Hematopoietic multipotent progenitor cell (in vitro differentiated cells): Measurements from ENCODE around the gene SUFU. TPM values are rescaled to one million over a fixed set of nuclear protein-coding genes. Genes with fewer than 3 reads are reported as not detected.

Experiments used
- DNase-seq, 3 donors: peaks; one replicate each; pipeline ENCODE4 v3.0.0-alpha.2; 2011 to 2015; ENCODE audit warnings: low read depth in 2 of 3, low spot score in 2 of 3
- small RNA-seq: library from RNA; depleted of rRNA; stranded (forward); fragments of <200 nt; gene quantifications from one replicate; pipeline ENCODE3, GENCODE V24; 2012
- total RNA-seq: library from RNA; depleted of rRNA; stranded (reverse); fragments of >200 nt; gene quantifications from one replicate; pipeline ENCODE4 v1.2.3, GENCODE V29; 2012

Gene SUFU
- total RNA-seq, 1 donor = 6.7 TPM

- no peak for DNase-seq
These were observed 178.6 kb downstream of the SUFU start for GRCh38 chr10:102682416-102682815.

GRCh38 chr10:102682981-102683380, 179.2 kb downstream of the SUFU start:
- DNase-seq = no peak

Small RNA genes within 50 kb of the gene (small RNA-seq; reads per million reads assigned to genes)
- gene RNU6-43P = not detected

Other genes starting within 250 kb of the SUFU start
- gene NFKB2, start 108.3 kb upstream of the SUFU start, total RNA-seq = 50.4 TPM
- gene PSD, start 85.2 kb upstream of the SUFU start, total RNA-seq = 4.6 TPM
- gene FBXL15, start 83.1 kb upstream of the SUFU start, total RNA-seq = 21.8 TPM
- 45.2 TPM for gene CUEDC2, start 71.4 kb upstream of the SUFU start, total RNA-seq
- gene C10orf95, start 52.4 kb upstream of the SUFU start, total RNA-seq = 0.27 TPM
- gene ACTR1A, start 1.3 kb upstream of the SUFU start, total RNA-seq = 104 TPM
- gene TRIM8, start 140.5 kb downstream of the SUFU start, total RNA-seq = 65.7 TPM
- 1.1 TPM for gene ARL3, start 210.4 kb downstream of the SUFU start, total RNA-seq
- gene SFXN2, start 210.7 kb downstream of the SUFU start, total RNA-seq = 14.5 TPM
- 53.3 TPM for gene WBP1L, start 240.0 kb downstream of the SUFU start, total RNA-seq